ENCODE data around the gene CAPSL.
"Not testable (repeated sequence)": the region's sequence is repeated elsewhere in the genome, so short reads cannot be mapped to it uniquely, and the experiment has no call there.

Gene CAPSL

GRCh38 chr5:35876454-35876853, 62.0 kb downstream of the CAPSL start:
- no peak for DNase-seq (ENCODE audit: low spot score)

- DNase-seq (ENCODE audit: low spot score) = no peak
These were observed 67.8 kb downstream of the CAPSL start for GRCh38 chr5:35870605-35871004.

GRCh38 chr5:35869685-35870277, 68.6 kb downstream of the CAPSL start:
- no peak for DNase-seq (ENCODE audit: low spot score)

- no peak for DNase-seq (ENCODE audit: low spot score)
These were observed 70.4 kb downstream of the CAPSL start for GRCh38 chr5:35867998-35868397.

- no peak for DNase-seq (ENCODE audit: low spot score)
These were observed 75.3 kb downstream of the CAPSL start for GRCh38 chr5:35863159-35863558.

GRCh38 chr5:35862126-35862525, 76.3 kb downstream of the CAPSL start:
- no peak for DNase-seq (ENCODE audit: low spot score)

- DNase-seq (ENCODE audit: low spot score) = no peak
These were observed 76.7 kb downstream of the CAPSL start for GRCh38 chr5:35861718-35862117.

- no peak for DNase-seq (ENCODE audit: low spot score)
These were observed 77.7 kb downstream of the CAPSL start for GRCh38 chr5:35860686-35861085.

GRCh38 chr5:35859101-35859661, 79.2 kb downstream of the CAPSL start:
- no peak for DNase-seq (ENCODE audit: low spot score)

- DNase-seq (ENCODE audit: low spot score) = no peak
These were observed 80.7 kb downstream of the CAPSL start for GRCh38 chr5:35857606-35858205.

- DNase-seq (ENCODE audit: low spot score) = no peak
These were observed 81.6 kb downstream of the CAPSL start, which contains the start of gene IL7R for GRCh38 chr5:35856765-35857351. TSS of gene IL7R (plus strand) at chr5:35856891. CDS start at chr5:35856978, 87 bp downstream.

GRCh38 chr5:35856186-35856764, 82.1 kb downstream of the CAPSL start:
- DNase-seq (ENCODE audit: low spot score) = not testable (repeated sequence)

GRCh38 chr5:35855187-35855586, 83.2 kb downstream of the CAPSL start:
- no peak for DNase-seq (ENCODE audit: low spot score)

Measured in HuH-7.5 (cell line).